Astrocyte (in vitro differentiated cells and primary cell): ENCODE results near the gene BPIFB1. TPM values are rescaled to one million over a fixed set of nuclear protein-coding genes. Genes with fewer than 3 reads are reported as not detected.

Experiments used
- DNase-seq: peaks from one replicate; pipeline ENCODE4 v3.0.0-alpha.2; 2010; ENCODE audit warnings: low read depth
- FAIRE-seq: peaks from 2 replicates; lab custom pipeline; 2011; peaks lifted over from hg19 to GRCh38; lab: Jason Lieb, UNC
- H2AFZ ChIP-seq: 2 replicates; pipeline ENCODE4 v1.6.0; 2012; ENCODE audit warnings: low read depth, low read length, inconsistent platforms
- H3K27ac ChIP-seq: 2 replicates; pipeline ENCODE4 v1.5.1; 2011; ENCODE audit warnings: low read depth, low read length, inconsistent platforms
- H3K27me3 ChIP-seq: 2 replicates; pipeline ENCODE4 v1.6.0; 2011; ENCODE audit warnings: low read length, inconsistent platforms; ENCODE audit not compliant: insufficient read depth
- H3K36me3 ChIP-seq: 2 replicates; pipeline ENCODE4 v1.5.1; 2011; ENCODE audit warnings: low read length, inconsistent platforms; ENCODE audit not compliant: insufficient read depth
- H3K4me1 ChIP-seq: 2 replicates; pipeline ENCODE4 v1.5.1; 2011; ENCODE audit warnings: low read length, inconsistent platforms; ENCODE audit not compliant: insufficient read depth
- H3K4me2 ChIP-seq: 2 replicates; pipeline ENCODE4 v1.6.0; 2012; ENCODE audit warnings: low read length, inconsistent platforms
- H3K4me3 ChIP-seq: 2 replicates; pipeline ENCODE4 v1.5.1; 2011; ENCODE audit warnings: low read depth, mild to moderate bottlenecking, low read length, inconsistent platforms; ENCODE audit not compliant: insufficient read depth
- H3K79me2 ChIP-seq: 2 replicates; pipeline ENCODE4 v1.6.0; 2012; ENCODE audit warnings: mild to moderate bottlenecking, low read length, inconsistent platforms; ENCODE audit not compliant: insufficient read depth
- H3K9ac ChIP-seq: 2 replicates; pipeline ENCODE4 v1.6.0; 2012; ENCODE audit warnings: mild to moderate bottlenecking, low read length, inconsistent platforms
- H3K9me3 ChIP-seq: 2 replicates; pipeline ENCODE4 v1.5.1; 2012; ENCODE audit warnings: low read depth, mild to moderate bottlenecking, low read length, inconsistent platforms; ENCODE audit not compliant: insufficient read depth
- H4K20me1 ChIP-seq: 2 replicates; pipeline ENCODE4 v1.6.0; 2012; ENCODE audit warnings: low read length, inconsistent platforms; ENCODE audit not compliant: insufficient read depth
- H3K27ac Mint-ChIP-seq: one replicate; pipeline ENCODE4 v1.8.0; 2021; ENCODE audit warnings: mild to moderate bottlenecking, mixed read lengths; ENCODE audit not compliant: unreplicated experiment
- H3K27me3 Mint-ChIP-seq: one replicate; pipeline ENCODE4 v1.8.0; 2021; ENCODE audit warnings: low read depth, mixed read lengths; ENCODE audit not compliant: unreplicated experiment
- H3K36me3 Mint-ChIP-seq: one replicate; pipeline ENCODE4 v1.8.0; 2021; ENCODE audit warnings: low read depth, mixed read lengths; ENCODE audit not compliant: unreplicated experiment
- H3K4me1 Mint-ChIP-seq: one replicate; pipeline ENCODE4 v1.8.0; 2021; ENCODE audit warnings: low read depth, mixed read lengths; ENCODE audit not compliant: unreplicated experiment
- H3K4me3 Mint-ChIP-seq: one replicate; pipeline ENCODE4 v1.8.0; 2021; ENCODE audit warnings: mild to moderate bottlenecking, moderate library complexity, mixed read lengths; ENCODE audit not compliant: unreplicated experiment
- H3K9me3 Mint-ChIP-seq: one replicate; pipeline ENCODE4 v1.8.0; 2021; ENCODE audit warnings: mild to moderate bottlenecking, mixed read lengths; ENCODE audit not compliant: unreplicated experiment
- EZH2 ChIP-seq: IDR thresholded peaks from 2 replicates; pipeline ENCODE4 v1.6.1; 2012; ENCODE audit warnings: mild to moderate bottlenecking, low read length, inconsistent platforms; ENCODE audit not compliant: insufficient read depth
- total RNA-seq: library from RNA; stranded (reverse); gene quantifications from 2 replicates; pipeline ENCODE4 v1.2.1, GENCODE V29; 2021
- TF ChIP-seq, protein P1 (sequence below): IDR thresholded peaks from 2 replicates; pipeline ENCODE4 v1.5.1; 2011; ENCODE audit warnings: low read depth, mild to moderate bottlenecking, inconsistent platforms, low read length, moderate library complexity; ENCODE audit not compliant: insufficient read depth

Gene BPIFB1
- total RNA-seq, 1 donor from 2014 or later: not detected

DNA sequence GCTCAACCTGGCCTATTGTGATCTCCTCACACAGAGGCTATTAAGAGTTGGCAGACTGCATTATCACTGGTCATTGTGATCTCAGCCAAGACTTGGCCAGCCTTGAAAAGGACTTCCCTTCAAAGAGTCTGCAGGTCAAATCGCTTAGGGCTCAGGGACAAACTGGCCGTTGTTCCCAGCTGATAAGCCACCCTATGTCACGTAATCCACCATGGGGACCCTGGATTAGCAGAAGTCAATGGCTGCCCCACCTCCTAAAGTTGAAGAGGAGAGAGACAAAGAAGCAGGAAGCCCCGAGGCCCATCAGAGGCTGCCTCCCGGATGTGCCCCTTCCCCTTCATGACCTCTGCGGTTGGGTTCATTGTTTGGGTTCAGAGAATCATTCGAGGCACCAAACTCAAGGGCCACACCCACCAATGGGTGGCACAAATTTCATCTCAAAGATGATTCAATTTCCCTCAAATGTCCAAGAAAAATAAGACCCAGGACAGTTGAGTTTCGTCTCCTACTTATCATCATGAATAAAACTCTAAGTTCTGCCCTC is 56.6 kb downstream of the BPIFB1 start:
- H2AFZ ChIP-seq: no peak overlapping the region
- TF ChIP-seq EZH2: no peak
- TF ChIP-seq, protein P1, sequence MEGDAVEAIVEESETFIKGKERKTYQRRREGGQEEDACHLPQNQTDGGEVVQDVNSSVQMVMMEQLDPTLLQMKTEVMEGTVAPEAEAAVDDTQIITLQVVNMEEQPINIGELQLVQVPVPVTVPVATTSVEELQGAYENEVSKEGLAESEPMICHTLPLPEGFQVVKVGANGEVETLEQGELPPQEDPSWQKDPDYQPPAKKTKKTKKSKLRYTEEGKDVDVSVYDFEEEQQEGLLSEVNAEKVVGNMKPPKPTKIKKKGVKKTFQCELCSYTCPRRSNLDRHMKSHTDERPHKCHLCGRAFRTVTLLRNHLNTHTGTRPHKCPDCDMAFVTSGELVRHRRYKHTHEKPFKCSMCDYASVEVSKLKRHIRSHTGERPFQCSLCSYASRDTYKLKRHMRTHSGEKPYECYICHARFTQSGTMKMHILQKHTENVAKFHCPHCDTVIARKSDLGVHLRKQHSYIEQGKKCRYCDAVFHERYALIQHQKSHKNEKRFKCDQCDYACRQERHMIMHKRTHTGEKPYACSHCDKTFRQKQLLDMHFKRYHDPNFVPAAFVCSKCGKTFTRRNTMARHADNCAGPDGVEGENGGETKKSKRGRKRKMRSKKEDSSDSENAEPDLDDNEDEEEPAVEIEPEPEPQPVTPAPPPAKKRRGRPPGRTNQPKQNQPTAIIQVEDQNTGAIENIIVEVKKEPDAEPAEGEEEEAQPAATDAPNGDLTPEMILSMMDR: no peak
- no peak overlapping the region for H3K4me2 ChIP-seq
- no peak overlapping the region for H3K27ac ChIP-seq
- no peak for DNase-seq
- no peak for FAIRE-seq
- H3K27ac Mint-ChIP-seq: no peak overlapping the region
- H4K20me1 ChIP-seq: no peaks in the 10 kb centered on the region
- H3K9me3 ChIP-seq: no peaks in the 10 kb centered on the region
- no peak overlapping the region for H3K4me3 Mint-ChIP-seq
- H3K4me1 Mint-ChIP-seq: no peaks in the 10 kb centered on the region
- no peaks in the 10 kb centered on the region for H3K9me3 Mint-ChIP-seq
- H3K27me3 ChIP-seq: no peaks in the 10 kb centered on the region
- no peaks in the 10 kb centered on the region for H3K4me1 ChIP-seq
- H3K9ac ChIP-seq: no peak overlapping the region
- no peak overlapping the region for H3K4me3 ChIP-seq
- H3K36me3 ChIP-seq: no peaks in the 10 kb centered on the region
- H3K27me3 Mint-ChIP-seq: peaks cover 27% of the 10 kb centered on the region
- H3K36me3 Mint-ChIP-seq: peaks cover 3% of the 10 kb centered on the region
- H3K79me2 ChIP-seq: no peaks in the 10 kb centered on the region

DNA sequence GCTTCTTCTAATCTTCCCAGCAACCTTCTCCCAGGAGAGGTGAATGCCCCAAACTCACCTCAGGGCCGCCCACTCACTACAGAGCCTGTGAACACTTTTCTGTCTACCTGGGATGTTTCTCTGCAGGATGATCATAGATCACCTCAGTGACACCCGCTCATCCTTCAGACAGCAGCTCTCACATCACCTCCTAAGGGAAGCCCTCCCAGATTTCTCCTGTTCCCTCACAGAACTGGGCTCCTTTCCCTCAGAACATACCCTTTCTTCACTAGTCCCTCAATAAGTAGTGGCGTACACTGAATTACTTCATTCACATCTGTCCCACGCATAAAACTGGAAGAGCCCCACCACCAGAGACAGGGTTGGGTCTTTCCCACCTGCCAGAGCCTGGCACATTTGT is 60.5 kb downstream of the BPIFB1 start:
- H3K27me3 Mint-ChIP-seq: peaks cover 9% of the 10 kb centered on the region
- H3K27ac Mint-ChIP-seq: peak overlapping the region; percentile 3
- H3K4me3 Mint-ChIP-seq: no peak overlapping the region
- Histone ChIP-seq H3K79me2 (no peaks in the 10 kb centered on the region), H4K20me1 (no peaks in the 10 kb centered on the region), H3K4me3 (no peak overlapping the region), H3K27me3 (no peaks in the 10 kb centered on the region), H2AFZ (no peak overlapping the region), H3K9ac (no peak overlapping the region), H3K27ac (no peak overlapping the region), H3K9me3 (no peaks in the 10 kb centered on the region), H3K4me1 (no peaks in the 10 kb centered on the region), H3K4me2 (no peak overlapping the region), H3K36me3 (no peaks in the 10 kb centered on the region)
- no peak for TF ChIP-seq EZH2
- TF ChIP-seq, protein P1: no peak
- DNase-seq (no peak), FAIRE-seq (no peak)
- no peaks in the 10 kb centered on the region for H3K9me3 Mint-ChIP-seq
- no peaks in the 10 kb centered on the region for H3K4me1 Mint-ChIP-seq
- H3K36me3 Mint-ChIP-seq: no peaks in the 10 kb centered on the region

DNA sequence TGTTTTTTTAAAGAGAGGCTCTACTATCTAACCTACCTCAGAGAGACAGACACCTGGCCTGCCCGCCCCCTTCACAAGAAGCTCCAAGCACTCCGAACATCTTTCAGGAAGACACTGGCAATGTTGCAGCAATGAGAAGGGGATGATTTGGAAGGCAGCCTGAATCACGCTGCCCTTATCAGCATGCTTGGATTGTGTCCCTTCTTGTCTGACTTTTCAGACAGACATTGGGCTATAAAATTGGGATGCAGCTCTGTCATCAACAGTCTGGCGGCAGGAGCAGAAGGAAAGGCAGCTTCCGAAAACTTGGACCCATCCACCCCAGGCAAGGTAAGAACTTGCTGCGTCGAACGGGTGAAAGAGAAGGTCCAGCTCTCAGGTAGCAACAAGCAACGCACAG is 62.3 kb downstream of the BPIFB1 start:
- Histone ChIP-seq H3K36me3 (no peaks in the 10 kb centered on the region), H3K4me1 (no peaks in the 10 kb centered on the region), H3K9me3 (no peaks in the 10 kb centered on the region), H3K27me3 (no peaks in the 10 kb centered on the region), H4K20me1 (no peaks in the 10 kb centered on the region), H3K4me3 (no peak overlapping the region), H3K79me2 (no peaks in the 10 kb centered on the region), H3K9ac (no peak overlapping the region), H3K27ac (no peak overlapping the region), H2AFZ (no peak overlapping the region), H3K4me2 (no peak overlapping the region)
- Mint-ChIP-seq H3K36me3 (peaks cover 4% of the 10 kb centered on the region), H3K27ac (no peak overlapping the region), H3K9me3 (no peaks in the 10 kb centered on the region), H3K4me1 (no peaks in the 10 kb centered on the region), H3K27me3 (peaks cover 5% of the 10 kb centered on the region), H3K4me3 (no peak overlapping the region)
- TF ChIP-seq EZH2: no peak
- TF ChIP-seq, protein P1: no peak
- DNase-seq (no peak), FAIRE-seq (no peak)
